ENCODE data around the gene ZNF497. TPM values are rescaled to one million over a fixed set of nuclear protein-coding genes. Genes with fewer than 3 reads are reported as not detected.
A peak's percentile ranks its signal among the peaks of the same experiment; 100 is the strongest.

ZNF497 gene
- total and polyA plus RNA-seq, 2 of the 13 experiments (the other 11 are each of a cell fraction or from before 2014, with no cell fraction given) = 1.5 to 1.9 TPM

GRCh38 chr19:58395979-58396627 lies 33.6 kb upstream of the ZNF497 start:
- 98% methylated on average over 73 of the region's 75 CpGs for WGBS (ENCODE audit: low lambda C conversion rate)
- in situ Hi-C loops (cut with HindIII; ENCODE audit: extremely low pct_ligation_motif_present, low pct_unique_long_range_greater_than_20kb) = no loop called here
- Histone ChIP-seq H4K20me1 (ENCODE audit: insufficient read depth, low read length) (peaks cover 23% of the 10 kb centered on the region; the same call in 1 of the 2 replicates), H3K4me2 (ENCODE audit: low read depth, low read length) (no peak overlapping the region), H3K9me3 (ENCODE audit: low read length) (no peaks in the 10 kb centered on the region), H3K27ac (ENCODE audit: extremely low read length, insufficient read depth, low read length) (no peak overlapping the region), H3K4me1 (ENCODE audit: insufficient read depth, low read length) (peaks cover 20% of the 10 kb centered on the region), H3K36me3 (replicated peaks in 1 of 2; ENCODE audit: control insufficient read depth in 1 of 2, insufficient read depth in 2 of 2, low read length in 2 of 2) (peaks cover 12 to 41% of the 10 kb centered on the region in 2 experiments), H3K4me3 (replicated peaks in 1 of 3; ENCODE audit: insufficient read depth in 1 of 3, low read depth in 2 of 3, low read length in 3 of 3) (no peak overlapping the region), H3K27me3 (ENCODE audit: control insufficient read depth in 1 of 2, insufficient read depth in 2 of 2, low read length in 2 of 2) (no peaks in the 10 kb centered on the region), H2AFZ (ENCODE audit: low read length) (no peak overlapping the region), H3K79me2 (ENCODE audit: insufficient read depth, low read length) (peaks cover 3% of the 10 kb centered on the region), H3K9ac (ENCODE audit: insufficient read depth, low read depth, low read length) (no peak overlapping the region)
- DNase-seq (ENCODE audit: low spot score) (no peak), ATAC-seq (peak; percentile 4), FAIRE-seq (no peak)
- ChIA-PET POLR2A (no interaction called here), CTCF (ENCODE audit: low intra/inter-chr PET ratio, low total read pairs) (no interaction called here)
- intact Hi-C loops (cut with micrococcal nuclease; ENCODE audit: unreplicated experiment) = no loop called here
- no TSS peak for BruUV-seq (replicated peaks)
- TF ChIP-seq SMAD9 (CRISPR knock-in tag; IDR thresholded peaks at IDR 0.05) (no peak), ETV5 (CRISPR knock-in tag; IDR thresholded peaks at IDR 0.05; ENCODE audit: borderline replicate concordance) (no peak), ZNF768 (CRISPR knock-in tag; IDR thresholded peaks at IDR 0.05) (no peak), FOXA1 (IDR thresholded peaks at IDR 0.05) (no peak), FOXA1 (CRISPR knock-in tag; IDR thresholded peaks at IDR 0.05) (no peak), AGO2 (optimal IDR thresholded peaks at IDR 0.05; ENCODE audit: low read depth, low read length) (peak; percentile 40), ARID3A (IDR thresholded peaks at IDR 0.05; ENCODE audit: low read depth, low read length) (no peak), ATM (IDR thresholded peaks at IDR 0.05; ENCODE audit: borderline replicate concordance) (no peak), UBTF (CRISPR knock-in tag; IDR thresholded peaks at IDR 0.05) (no peak), NR1H2 (CRISPR knock-in tag; IDR thresholded peaks at IDR 0.05; ENCODE audit: borderline replicate concordance, low read depth) (no peak), SNAPC4 (CRISPR knock-in tag; IDR thresholded peaks at IDR 0.05) (no peak), ZBTB33 (CRISPR knock-in tag; IDR thresholded peaks at IDR 0.05) (peak; percentile 13; the same call in 1 of the 2 replicates), CHD2 (IDR thresholded peaks at IDR 0.05; ENCODE audit: low read depth, low read length) (0 out of 2 replicates have a peak, but pooled peaks have one; percentile 4), CHCHD3 (CRISPR knock-in tag; IDR thresholded peaks at IDR 0.05) (no peak)
